Transverse colon (tissue), 4 donors: ENCODE results near the gene RNF125. TPM values are rescaled to one million over a fixed set of nuclear protein-coding genes. Genes with fewer than 3 reads are reported as not detected.

Experiments used
- DNase-seq: peaks from one replicate; pipeline ENCODE4 v3.0.0-alpha.2; 2019
- H3K27ac ChIP-seq, 4 donors: fragments of 200-600 bp; sonication (generic); 2 replicates each; pipeline ENCODE4 v1.5.1; 2016 to 2018; ENCODE audit warnings: inconsistent platforms in 4 of 4
- H3K27me3 ChIP-seq: fragments of 200-600 bp; sonication (generic); 2 replicates; pipeline ENCODE4 v1.5.1; 2017; ENCODE audit warnings: inconsistent platforms
- H3K36me3 ChIP-seq, 4 donors: fragments of 200-600 bp; sonication (generic); 2 replicates each; pipeline ENCODE4 v1.5.1; 2017 to 2019; ENCODE audit warnings: inconsistent platforms in 4 of 4
- H3K4me1 ChIP-seq, 4 donors: fragments of 200-600 bp; sonication (generic); 2 replicates each; pipeline ENCODE4 v1.5.1; 2017 to 2020; ENCODE audit warnings: inconsistent platforms in 4 of 4
- H3K4me3 ChIP-seq, 4 donors: fragments of 200-600 bp; sonication (generic); 1 replicate in 1 of 4; 2 replicates in 3 of 4; pipeline versions ENCODE4 v1.5.1 to v1.6.1; 2017 to 2019; ENCODE audit warnings: inconsistent platforms in 4 of 4
- H3K9me3 ChIP-seq, 2 donors: fragments of 200-600 bp; sonication (generic); 2 replicates each; pipeline ENCODE4 v1.5.1; 2017 to 2019; ENCODE audit warnings: inconsistent platforms in 2 of 2
- EP300 ChIP-seq: sonication (generic); formaldehyde crosslinking; IDR thresholded peaks from one replicate; pipeline ENCODE4 v1.6.1; 2017; ENCODE audit warnings: antibody characterized with exemption, low read depth
- POLR2A ChIP-seq: fragments of 450-650 bp; IDR thresholded peaks from one replicate; pipeline ENCODE4 v1.6.1; 2016; ENCODE audit warnings: antibody characterized with exemption, mild to moderate bottlenecking, moderate library complexity
- POLR2AphosphoS5 ChIP-seq, 3 donors: sonication (generic); formaldehyde crosslinking; IDR thresholded peaks; one replicate each; pipeline ENCODE4 v1.6.1; 2016; ENCODE audit warnings: antibody characterized with exemption in 3 of 3
- WGBS, 2 donors: methylation state at CpG; one replicate each; pipeline ENCODE4 v1.1.5; 2018; ENCODE audit warnings: low coverage in 1 of 2; 5-methylcytosine and 5-hydroxymethylcytosine counted together
- in situ Hi-C, 4 donors: fragments of 200-750 bp; cut with MboI; loops; one replicate each; pipeline versions ENCODE4 v1.15.0 to v1.15.1; 2017; ENCODE audit warnings: low sequenced_read_pairs in 3 of 4, low pct_ligation_motif_present in 1 of 4, low pct_unique_long_range_greater_than_20kb in 1 of 4
- intact Hi-C: fragments of 100-400 bp; cut with DNase I; formaldehyde crosslinking; loops from one replicate; pipeline ENCODE4 v1.15.1; 2023; ENCODE audit warnings: low total_unique reads
- total RNA-seq, 4 donors: library from RNA; depleted of rRNA; stranded (reverse); fragments of >200 nt; gene quantifications; one replicate each; pipeline ENCODE4 v1.1.0, GENCODE V29; 2016
- TF ChIP-seq, protein P1 (sequence below), 5 experiments: fragments of 200-600 bp in 3 of 5; fragments of 450-650 bp in 2 of 5; sonication (generic) in 3 of 5; IDR thresholded peaks; 1 replicate in 2 of 5; 2 replicates in 3 of 5; pipeline ENCODE4 v1.5.1; 2016 to 2017; ENCODE audit warnings: antibody characterized with exemption in 5 of 5, inconsistent platforms in 3 of 5, mild to moderate bottlenecking in 2 of 5, moderate library complexity in 1 of 5

RNF125 gene
- total RNA-seq, 4 donors from 2014 or later = 7.9 to 12.1 (median 10.3) TPM

DNA sequence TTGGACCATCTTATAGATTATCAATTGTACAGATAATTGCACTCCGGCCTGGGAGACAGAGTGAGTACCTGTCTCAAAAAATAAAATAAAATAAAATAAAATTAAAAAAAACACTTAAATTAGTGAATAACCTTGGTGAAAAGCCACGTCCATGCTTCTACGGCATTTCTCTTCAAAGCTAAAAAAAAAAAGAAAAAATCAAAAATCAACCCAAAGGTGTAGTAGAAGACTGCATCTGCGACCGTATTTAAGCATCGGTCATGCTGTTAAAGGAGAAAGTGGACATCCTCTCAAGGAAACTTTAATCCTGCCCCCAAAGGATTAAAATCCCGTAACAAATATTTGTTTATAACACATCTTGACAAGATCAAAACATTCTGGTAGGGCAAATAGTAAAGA lies 72.7 kb downstream of the RNF125 start:
- TF ChIP-seq POLR2AphosphoS5 (IDR thresholded peaks at IDR 0.05) (no peak), EP300 (no peak), POLR2A (no peak)
- TF ChIP-seq, protein P1, sequence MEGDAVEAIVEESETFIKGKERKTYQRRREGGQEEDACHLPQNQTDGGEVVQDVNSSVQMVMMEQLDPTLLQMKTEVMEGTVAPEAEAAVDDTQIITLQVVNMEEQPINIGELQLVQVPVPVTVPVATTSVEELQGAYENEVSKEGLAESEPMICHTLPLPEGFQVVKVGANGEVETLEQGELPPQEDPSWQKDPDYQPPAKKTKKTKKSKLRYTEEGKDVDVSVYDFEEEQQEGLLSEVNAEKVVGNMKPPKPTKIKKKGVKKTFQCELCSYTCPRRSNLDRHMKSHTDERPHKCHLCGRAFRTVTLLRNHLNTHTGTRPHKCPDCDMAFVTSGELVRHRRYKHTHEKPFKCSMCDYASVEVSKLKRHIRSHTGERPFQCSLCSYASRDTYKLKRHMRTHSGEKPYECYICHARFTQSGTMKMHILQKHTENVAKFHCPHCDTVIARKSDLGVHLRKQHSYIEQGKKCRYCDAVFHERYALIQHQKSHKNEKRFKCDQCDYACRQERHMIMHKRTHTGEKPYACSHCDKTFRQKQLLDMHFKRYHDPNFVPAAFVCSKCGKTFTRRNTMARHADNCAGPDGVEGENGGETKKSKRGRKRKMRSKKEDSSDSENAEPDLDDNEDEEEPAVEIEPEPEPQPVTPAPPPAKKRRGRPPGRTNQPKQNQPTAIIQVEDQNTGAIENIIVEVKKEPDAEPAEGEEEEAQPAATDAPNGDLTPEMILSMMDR (IDR thresholded peaks at IDR 0.05) = no peak
- in situ Hi-C loops (loop anchor here in 1 of 4 donors (25.0 kb wide), 1 partner anchor 154 kb away; the partner anchor contains the start of gene TRAPPC8), intact Hi-C loops (no loop called here)
- DNase-seq = no peak
- Histone ChIP-seq H3K27ac (peak overlapping the region; percentile 100), H3K9me3 (no peaks in the 10 kb centered on the region), H3K36me3 (no peaks in the 10 kb centered on the region), H3K4me3 (peak overlapping the region; percentile 85 to 98 (median 88)), H3K27me3 (no peaks in the 10 kb centered on the region), H3K4me1 (peaks cover 8 to 32% (median 19%) of the 10 kb centered on the region in 4 donors)
- WGBS, 2 donors = 37 to 42% methylated on average over 7 of the region's 7 CpGs

DNA sequence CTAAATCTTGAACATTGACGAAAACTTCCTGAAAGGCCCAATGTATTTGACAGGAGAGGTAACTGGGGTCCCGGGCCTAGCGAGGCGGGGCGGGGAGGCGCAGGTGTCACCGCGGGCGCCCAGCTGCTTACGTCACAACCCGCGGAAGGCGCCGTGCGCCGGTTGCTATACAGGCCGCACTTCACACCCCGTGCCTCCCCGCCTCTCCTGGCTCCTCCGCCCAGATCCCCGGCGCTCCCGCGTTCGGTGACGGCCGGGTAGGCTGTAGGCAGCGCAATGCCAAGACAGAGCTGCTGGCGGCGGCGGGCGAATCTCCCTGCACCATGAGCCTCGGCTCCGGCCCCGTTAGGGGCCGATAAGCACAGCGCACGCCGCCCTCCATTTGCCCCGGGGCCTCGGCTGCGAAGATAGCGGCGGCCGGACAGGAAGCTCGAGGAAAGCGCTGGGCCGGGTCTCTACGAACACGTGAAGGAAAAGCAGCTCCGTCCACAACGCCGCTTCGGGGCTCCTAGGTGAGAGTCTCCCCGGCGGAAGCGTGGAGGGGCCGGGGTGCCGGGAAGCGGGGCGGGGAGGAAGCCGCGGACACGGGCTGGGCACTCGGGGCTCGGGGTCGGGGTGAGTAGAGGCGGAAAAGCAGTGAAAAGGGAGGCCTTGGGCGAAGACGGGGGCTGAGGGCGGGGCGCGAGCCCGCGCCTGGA lies 73.2 kb downstream of the RNF125 start, which contains the start of gene RNF138:
Gene RNF138, plus strand, starts transcription at position 151 of the 698 bp plus-strand sequence. CDS start 903 bp downstream, outside the sequence.
- intact Hi-C loops (no loop called here), in situ Hi-C loops (loop anchor here in 1 of 4 donors (25.0 kb wide), 1 partner anchor 155 kb away; the partner anchor contains the start of gene TRAPPC8)
- no peaks in the 10 kb centered on the region for H3K36me3 ChIP-seq
- H3K4me1 ChIP-seq = peaks cover 10 to 37% (median 23%) of the 10 kb centered on the region in 4 donors
- no peaks in the 10 kb centered on the region for H3K27me3 ChIP-seq
- H3K27ac ChIP-seq = peak within 1 kb of the TSS; percentile 100
- TF ChIP-seq, protein P1 (IDR thresholded peaks at IDR 0.05) = peak in 1 of 5 experiments; percentile 25
- TF ChIP-seq EP300 = no peak
- peak; percentile 58 to 92 (median 91) for TF ChIP-seq POLR2AphosphoS5 (IDR thresholded peaks at IDR 0.05)
- TF ChIP-seq POLR2A = peak; percentile 89
- H3K4me3 ChIP-seq = peak within 1 kb of the TSS; percentile 85 to 98 (median 88)
- 0 to 1% methylated on average over 17 to 74 of the region's 75 CpGs for whole genome bisulfite sequencing, 2 donors
- H3K9me3 ChIP-seq = no peaks in the 10 kb centered on the region
- DNase-seq = peak; percentile 94

DNA sequence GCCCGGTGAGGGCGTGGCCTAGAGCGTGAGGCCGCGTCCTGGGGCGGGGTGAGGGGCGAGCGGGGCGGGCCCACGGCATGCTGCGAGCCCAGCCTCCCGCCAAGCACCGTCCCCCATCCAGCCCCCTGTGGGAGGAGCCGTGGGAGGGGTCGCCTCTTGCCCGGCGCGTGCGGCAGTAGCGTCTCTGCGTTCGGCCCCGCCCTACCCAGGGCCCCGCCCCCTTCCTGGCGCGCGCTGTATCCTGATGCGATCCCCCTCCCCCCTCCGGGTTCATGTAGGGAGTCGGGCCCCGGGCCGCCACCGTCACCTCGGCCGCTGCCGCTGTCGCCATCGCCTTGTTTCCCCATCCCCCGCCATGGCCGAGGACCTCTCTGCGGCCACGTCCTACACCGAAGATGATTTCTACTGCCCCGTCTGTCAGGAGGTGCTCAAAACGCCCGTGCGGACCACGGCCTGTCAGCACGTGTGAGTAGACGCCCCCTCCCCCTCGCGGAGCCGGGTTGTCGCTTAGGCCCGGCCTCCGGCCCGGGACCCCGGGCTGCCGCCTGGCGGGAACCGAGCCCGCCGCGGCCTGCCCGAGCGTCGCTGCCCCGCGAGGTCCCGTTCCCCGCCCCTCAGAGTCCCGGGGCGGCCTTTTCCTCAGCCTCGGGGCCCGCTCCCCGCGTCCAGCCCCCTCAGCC lies 73.9 kb downstream of the RNF125 start:
- no peaks in the 10 kb centered on the region for H3K36me3 ChIP-seq
- peaks cover 16 to 44% (median 26%) of the 10 kb centered on the region in 4 donors for H3K4me1 ChIP-seq
- intact Hi-C loops = no loop called here
- H3K27me3 ChIP-seq = no peaks in the 10 kb centered on the region
- DNase-seq = peak; percentile 100
- in situ Hi-C loops = loop anchor here in 1 of 4 donors (25.0 kb wide), 1 partner anchor 155 kb away; the partner anchor contains the start of gene TRAPPC8
- peak overlapping the region; percentile 100 for H3K27ac ChIP-seq
- no peaks in the 10 kb centered on the region for H3K9me3 ChIP-seq
- WGBS, 2 donors = 1% methylated on average over 29 of the region's 77 CpGs; no CpG with 5 or more reads in 1 of the 2 donors
- peak; percentile 58 for TF ChIP-seq POLR2A
- TF ChIP-seq EP300 = no peak
- peak; percentile 81 to 88 (median 83) for TF ChIP-seq POLR2AphosphoS5 (IDR thresholded peaks at IDR 0.05)
- peak overlapping the region; percentile 85 to 98 (median 88) for H3K4me3 ChIP-seq

DNA sequence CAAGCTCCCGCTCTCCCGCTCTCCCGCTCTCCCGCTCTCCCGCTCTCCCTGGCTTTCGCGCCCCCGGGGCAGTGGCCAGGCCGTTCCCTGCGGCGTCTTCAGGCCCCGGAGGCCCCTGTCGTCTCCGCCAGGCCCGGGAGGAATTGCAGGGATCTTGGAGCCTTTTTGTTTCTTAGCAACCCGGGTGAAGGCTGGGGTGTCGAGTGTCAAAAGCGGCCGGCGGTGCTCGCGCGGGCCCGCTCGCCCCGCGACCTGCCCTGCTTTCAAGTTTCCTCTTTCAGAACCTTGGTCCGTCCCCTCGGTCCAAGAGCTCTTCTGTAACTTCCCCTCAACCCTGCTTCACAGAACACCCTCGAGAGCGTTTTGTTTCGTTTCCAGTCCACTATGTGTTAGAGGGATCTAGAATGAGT lies 74.5 kb downstream of the RNF125 start:
- H3K27ac ChIP-seq = peak overlapping the region; percentile 100
- peak in 2 of 3 donors; percentile 8 to 23 for TF ChIP-seq POLR2AphosphoS5 (IDR thresholded peaks at IDR 0.05)
- TF ChIP-seq POLR2A = no peak
- no peaks in the 10 kb centered on the region for H3K36me3 ChIP-seq
- no peaks in the 10 kb centered on the region for H3K27me3 ChIP-seq
- peak overlapping the region; percentile 51 to 98 (median 88) for H3K4me3 ChIP-seq
- in situ Hi-C loops = loop anchor here in 1 of 4 donors (25.0 kb wide), 1 partner anchor 156 kb away; the partner anchor contains the start of gene TRAPPC8
- H3K9me3 ChIP-seq = no peaks in the 10 kb centered on the region
- DNase-seq = peak; percentile 61
- WGBS, 2 donors = 0 to 1% methylated on average over 7 to 17 of the region's 32 CpGs
- H3K4me1 ChIP-seq = peaks cover 16 to 44% (median 26%) of the 10 kb centered on the region in 4 donors
- intact Hi-C loops = no loop called here
